ENCODE data around the gene ELP4.
"Not testable (repeated sequence)": the region's sequence is repeated elsewhere in the genome, so short reads cannot be mapped to it uniquely, and the experiment has no call there.

Gene ELP4

DNA sequence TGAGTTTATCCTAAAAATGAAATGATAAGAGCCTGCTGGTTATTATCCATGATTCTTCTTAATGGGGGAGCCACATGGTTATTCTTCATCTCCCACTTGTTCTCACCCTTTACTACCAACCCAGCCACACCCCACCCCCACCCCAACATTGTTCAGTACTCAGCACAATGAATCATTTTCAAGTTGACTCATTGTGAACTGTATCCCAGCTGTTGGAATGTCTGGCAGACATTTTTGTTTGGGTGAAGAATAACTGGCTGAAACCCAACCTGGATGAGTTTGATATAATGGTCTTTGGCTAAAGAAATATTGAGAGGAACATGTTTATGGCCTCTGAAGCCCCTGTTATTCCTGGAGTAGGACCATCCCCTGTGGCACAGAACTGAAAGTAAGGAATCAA, 136.2 kb downstream of the ELP4 start:
- DNase-seq (ENCODE audit: low spot score) = peak; percentile 44

DNA sequence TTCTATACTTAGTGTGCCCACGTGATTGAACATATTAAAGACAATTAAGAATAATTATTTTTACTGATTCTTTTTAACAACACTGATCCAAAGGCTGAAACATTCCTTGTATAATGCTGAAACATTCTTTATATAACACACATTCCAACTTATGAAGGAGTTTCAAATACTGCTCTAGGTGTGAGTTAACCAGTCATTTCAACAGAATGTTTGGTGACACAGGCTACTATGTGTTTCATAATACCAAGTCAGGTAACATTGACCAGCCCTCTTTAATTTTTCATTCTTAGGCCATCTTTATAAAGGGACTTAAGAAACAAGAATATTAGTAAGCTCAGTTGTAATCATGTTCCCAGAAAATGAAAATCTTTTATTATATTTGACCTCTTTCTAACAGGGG, 136.6 kb downstream of the ELP4 start:
- DNase-seq (ENCODE audit: low spot score) = no peak

DNA sequence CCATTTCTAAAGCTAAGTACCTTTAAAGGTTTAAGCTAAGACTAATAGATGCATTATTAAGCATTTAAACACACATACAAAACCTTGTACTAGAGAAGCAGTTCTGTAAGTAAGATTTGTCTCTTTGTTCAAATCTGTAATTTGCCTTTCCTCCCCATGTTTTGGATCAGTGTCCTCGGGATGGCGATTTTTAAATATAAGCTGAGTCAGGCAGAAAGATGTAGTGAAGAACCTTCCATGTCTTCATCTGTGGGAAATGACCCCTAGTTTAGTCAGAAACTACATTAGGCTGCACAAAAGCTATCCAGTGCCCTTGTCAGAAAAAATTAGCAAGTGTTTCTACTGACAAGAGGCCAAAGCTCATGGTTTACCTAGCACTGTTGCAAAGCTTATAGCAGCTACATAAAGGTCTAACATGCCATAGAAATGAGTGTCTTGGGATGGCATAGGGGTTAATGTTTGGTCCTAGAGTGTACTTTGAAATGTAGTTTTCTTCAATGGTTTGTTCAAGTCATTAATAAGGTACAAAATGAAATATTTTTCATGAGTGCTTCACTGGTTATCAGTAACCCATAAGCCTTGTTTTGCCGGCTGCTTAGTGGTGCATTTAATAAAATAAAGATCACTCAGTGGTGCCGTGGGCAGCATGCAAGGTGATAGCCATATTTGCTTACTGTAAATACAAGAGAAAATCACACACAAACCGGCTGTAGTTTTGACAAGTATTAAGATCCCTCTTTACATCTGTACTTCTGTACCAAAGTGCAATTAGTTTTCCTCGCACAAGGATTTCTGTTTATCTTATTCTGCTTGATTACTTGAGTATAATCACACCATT, 139.8 kb downstream of the ELP4 start:
- no peak for DNase-seq (ENCODE audit: low spot score)

DNA sequence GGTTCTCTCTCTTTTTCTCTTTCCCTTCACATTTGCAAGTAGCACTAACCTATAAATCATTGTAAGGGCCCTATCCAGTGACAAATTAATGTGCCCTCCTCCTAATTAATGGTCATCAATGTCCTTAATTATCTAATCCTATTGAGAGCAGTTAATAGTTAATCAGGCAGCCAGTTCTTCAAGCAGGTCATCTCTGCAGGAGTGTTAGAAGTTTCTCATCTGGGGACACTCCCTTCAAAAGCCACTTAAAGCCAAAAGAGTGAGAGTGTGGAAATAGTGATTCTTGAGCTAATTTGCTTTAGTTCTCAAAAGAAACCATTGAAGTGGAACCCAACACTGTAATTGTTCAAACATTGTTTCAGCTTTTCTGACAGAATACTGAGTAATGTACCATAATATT, 141.6 kb downstream of the ELP4 start:
- DNase-seq (ENCODE audit: low spot score) = no peak

DNA sequence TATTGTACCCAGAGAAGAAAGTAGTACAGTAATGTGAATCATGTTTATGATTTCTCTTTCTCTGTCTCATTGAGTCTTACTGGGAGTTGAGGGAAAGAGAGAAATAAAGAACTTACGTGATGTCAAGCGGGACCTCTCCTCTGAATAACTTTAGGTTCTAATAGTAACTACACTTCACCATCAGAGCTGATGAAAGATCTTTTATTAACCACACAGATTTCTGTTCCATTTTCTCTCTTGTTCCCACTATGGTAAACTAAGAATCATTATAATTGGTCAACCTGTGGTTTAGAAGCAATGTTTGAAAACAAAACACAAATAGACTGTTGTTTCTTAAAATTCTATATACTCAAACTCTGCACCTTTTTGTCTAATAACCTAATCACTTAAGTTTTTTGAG, 142.3 kb downstream of the ELP4 start:
- DNase-seq (ENCODE audit: low spot score) = no peak

DNA sequence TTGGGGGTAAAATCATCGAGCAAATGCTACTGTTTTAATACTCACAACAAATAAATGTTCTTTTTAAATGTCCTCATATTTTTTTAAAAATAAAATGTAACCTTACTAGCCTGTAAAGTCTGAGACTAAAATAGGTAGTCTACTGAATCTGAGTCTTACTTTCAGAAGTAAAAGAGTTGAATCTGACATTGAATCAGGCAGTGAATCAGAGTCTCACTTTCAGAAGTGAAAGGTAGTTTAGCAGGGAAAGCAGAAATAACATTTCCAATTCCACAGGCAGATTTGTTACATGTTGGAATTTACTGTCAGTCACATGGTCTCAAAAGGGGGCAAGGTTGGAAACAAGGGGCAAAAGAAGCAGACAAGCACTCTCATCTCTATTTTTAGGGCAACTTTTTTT, 143.0 kb downstream of the ELP4 start:
- DNase-seq (ENCODE audit: low spot score) = no peak

DNA sequence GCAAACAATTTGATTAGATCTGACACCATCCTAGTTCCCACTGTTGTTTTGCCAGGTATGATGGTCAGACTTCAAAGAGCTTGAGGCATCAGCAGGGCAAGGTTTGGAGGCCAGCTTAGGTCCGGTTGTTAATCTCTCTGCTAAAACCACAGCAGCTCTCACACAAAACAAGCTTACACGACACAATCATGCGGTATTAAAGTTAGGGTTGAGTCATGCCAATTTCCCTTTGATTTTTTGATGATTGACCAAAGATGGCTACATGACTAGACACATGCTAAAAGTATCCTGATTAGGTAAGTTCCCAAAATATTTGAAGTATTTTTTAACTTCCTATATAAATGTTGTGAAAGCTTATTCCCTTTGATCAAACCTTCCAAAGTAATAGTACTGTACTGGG, 145.9 kb downstream of the ELP4 start:
- DNase-seq (ENCODE audit: low spot score) = peak; percentile 98

DNA sequence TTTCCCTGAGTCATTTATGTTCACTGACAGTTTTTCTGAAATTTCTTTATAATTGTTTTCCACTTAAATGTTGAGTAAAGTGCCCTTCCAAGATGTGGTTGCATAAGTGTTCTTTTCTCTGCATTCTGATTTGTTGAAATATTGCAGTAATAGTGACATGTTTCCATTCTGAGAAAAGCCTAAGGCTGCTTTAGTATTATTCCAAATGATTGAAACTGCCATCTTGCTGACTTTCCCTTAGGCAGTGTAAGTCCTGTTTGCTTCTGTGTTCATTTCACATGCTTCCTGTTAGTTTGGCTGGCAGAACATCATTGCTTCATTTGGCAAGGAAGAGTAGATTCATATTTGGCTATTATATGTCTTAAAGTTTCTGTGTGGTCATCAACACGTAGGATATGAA, 146.5 kb downstream of the ELP4 start:
- DNase-seq (ENCODE audit: low spot score) = peak; percentile 54

DNA sequence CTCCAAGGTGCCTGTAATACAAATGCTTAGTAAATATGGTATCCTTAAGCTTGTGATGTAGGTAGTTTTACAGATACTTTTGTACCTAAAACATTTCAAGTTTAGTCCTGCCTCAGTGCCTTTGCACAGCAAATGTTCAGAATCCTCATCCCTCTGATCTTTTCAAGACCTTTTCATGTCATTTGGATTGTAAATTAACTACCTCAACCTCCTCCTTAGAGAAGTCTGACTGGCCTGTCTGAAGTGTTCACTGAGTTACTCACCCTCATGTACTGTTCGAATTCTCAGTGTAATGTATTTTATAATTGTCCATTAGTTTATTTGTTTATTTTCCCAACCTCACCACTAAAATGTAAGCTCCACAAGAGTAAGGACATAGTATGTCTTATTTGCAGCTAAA, 147.5 kb downstream of the ELP4 start:
- DNase-seq (ENCODE audit: low spot score) = no peak

DNA sequence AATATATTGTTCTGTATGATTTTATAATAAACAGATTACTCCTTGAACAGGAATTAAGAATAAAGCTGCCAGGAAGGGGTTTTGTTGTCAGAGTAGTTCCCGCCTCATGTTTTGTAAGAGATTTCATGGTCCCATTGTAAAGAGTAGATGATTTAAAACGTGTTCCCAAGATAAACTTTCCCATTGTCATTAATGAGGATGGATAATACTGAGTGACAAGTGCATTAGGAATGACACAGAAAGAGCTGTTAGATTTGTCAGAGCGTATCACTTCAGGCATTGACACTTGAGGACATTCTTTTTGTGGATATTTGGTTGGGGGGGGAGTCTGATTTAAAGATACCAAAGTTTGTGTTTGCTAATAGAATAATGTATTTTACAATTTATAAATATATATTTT, 154.6 kb downstream of the ELP4 start:
- DNase-seq (ENCODE audit: low spot score) = no peak

DNA sequence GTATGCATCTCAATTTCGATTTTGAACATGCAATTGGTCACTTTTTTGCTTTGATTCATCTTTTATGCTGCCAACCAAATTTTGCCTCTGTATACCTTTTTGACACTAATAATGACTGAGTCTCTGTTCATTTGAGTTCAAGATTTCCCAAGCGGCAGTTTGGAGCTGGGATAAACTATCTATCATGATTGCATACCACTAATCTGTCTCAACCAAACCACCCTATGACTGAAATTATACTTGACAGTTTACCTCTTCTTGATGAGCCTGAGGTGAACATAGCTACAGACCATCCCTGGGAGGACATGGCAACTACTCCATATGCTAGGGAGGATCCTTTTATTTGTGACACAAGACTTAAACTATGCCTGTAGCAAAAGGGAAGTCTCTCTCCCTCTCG, 155.4 kb downstream of the ELP4 start:
- DNase-seq (ENCODE audit: low spot score) = no peak

DNA sequence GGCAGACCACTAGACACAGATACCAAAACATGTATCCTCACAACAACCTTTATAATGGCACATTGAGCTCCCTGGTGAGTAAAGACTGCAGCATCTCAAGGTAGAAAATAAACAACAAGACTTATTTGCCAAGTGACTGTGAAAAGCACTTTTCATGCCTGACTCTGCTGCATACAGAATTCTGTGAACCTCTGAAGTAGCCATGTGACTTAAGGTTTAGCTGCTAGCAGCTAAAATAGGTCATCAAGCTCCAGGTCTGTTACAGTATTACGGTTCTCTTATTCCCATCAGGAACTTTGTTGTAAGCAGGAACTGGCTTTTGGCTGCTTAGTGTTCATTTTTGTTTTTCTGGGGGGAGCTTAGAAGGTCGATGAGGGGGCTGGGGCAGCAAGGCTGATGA, 162.1 kb downstream of the ELP4 start:
- no peak for DNase-seq (ENCODE audit: low spot score)

DNA sequence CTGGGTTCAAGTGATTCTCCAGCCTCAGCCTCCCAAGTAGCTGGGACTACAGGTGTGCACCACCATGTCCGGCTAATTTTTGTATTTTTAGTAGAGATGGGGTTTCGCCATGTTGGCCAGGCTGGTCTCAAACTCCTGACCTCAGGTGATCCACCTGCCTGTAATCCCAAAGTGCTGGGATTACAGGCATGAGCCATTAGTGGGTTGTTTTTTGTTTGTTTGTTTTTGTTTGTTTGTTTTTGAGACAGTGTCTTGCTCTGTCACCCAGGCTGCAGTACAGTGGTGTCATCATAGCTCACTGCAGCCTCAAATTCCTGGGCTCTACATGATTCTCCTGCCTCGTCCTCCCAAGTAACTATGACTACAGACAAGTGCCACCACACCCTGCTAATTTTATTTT, 163.5 kb downstream of the ELP4 start:
- not testable (repeated sequence) for DNase-seq (ENCODE audit: low spot score)

DNA sequence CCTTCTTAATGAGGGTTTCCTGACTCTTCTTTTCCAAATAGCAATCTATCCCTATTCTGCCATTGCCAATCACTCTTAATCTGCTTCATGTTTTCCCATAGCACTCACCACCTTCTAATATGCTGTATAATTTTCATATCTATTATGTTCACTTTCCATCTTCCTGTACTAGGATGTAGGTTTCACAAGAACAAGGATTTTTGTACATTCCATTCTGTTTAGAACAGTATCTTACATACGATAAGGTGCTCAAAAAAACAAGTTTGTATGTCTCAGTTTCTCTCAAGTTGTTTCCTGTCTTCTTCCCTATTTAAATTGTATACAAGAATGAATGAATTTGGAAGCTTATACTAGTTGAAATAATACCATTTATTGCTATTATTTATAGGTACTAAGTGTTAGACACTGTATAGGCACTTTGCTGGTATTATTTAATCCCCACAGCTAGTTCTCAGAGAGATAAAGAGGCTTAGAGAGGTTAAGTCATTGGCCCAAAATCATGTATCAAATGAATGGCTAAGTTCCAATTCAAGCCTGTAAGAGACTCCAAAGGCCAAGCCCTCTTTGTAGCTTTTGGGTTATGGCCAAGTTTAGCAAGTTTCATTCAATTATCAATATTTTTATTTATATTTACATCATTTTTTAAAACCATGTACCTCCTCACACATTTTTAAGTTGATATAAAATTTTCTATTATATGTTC, 166.9 kb downstream of the ELP4 start:
- no peak for DNase-seq (ENCODE audit: low spot score)

DNA sequence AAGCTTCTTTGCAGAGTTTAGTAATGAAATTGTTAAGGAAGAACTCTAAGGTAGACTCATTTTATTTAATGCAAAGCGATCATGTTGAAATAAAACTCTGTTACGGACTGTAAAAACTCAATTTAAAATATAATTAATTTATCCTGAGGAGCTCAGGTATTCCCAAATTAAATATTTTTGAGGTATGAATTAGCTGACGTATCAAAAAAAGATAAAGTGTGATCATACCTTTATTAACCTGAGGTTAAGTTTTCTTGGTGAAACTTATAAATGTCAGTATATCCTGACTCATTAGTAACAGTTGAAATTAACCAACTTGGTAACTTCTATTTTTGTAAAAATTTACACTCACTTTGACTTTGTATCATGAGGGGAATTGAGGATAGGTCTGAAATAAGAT, 171.2 kb downstream of the ELP4 start:
- DNase-seq (ENCODE audit: low spot score) = no peak

DNA sequence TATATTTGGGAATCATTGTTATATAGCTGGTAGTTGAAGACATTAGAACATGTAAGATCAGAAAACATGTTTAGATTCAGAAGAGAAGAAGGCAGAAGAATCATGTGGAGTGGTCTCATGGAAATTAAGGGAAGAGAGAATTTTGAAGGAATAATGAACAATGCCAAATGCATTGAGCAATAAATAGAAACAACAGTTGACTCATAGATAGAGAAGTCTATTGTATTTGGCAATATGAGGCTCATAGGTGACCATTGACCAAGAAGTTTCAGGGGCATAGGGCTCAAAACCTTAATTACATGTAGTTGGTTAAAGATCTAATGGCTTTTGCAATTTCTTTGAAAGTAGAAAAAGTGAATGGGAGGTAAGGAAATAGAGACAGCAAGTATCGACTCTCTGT, 177.7 kb downstream of the ELP4 start:
- DNase-seq (ENCODE audit: low spot score) = no peak

DNA sequence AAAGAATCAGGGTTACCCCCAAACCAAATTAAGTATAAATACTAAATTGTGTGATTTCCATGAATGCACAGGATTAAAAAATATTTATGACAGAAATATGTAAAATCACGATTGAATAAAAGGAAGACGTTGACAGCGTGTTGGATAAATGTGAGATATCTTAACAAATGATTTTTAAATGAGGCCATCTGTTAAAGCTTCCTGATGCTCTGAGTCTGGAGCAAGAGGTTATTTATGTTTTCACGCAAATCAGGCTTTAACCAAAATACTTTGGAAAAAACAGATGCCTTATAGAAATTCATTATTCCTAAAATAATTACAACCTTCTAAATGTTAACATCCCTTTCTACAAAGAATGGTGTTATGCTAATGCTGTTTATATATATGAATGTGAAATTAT, 178.3 kb downstream of the ELP4 start:
- DNase-seq (ENCODE audit: low spot score) = no peak

DNA sequence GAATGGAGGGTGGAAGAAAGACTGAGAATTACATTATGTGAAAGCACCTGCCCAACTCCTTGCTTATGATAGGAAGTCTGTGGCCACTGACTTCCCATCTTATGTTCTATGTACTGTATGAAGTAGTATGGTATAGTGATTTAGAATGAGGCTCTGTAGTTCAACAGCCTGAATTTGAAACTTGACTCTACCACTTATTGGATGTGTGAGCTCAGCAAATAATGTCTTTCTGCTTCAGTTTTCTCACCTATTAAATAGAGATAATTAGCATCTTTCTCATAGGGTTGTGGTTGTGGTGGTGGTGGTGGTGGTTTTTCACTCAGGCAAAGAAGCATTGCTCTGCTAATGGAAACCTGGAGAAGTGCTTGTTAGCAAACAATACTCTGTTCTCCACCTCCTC, 180.0 kb downstream of the ELP4 start:
- no peak for DNase-seq (ENCODE audit: low spot score)

DNA sequence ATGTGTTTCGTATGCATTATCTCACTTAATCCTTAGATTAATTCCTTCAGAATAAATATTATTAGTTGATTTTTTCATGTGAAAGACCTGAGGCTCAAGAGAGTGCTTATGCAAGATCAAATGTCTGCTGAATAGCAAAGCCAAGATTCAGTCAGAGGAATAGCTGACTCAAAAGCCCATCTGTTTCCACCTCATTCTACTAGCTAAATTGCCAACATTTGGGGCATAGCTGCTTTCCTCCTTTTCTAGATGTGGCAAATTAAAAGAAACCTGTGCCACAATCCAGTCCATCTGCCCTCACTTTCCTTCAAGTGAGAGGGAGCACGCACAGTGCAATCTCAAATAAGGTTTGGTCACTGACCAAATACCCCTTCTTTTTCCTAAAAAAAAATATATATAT, 180.5 kb downstream of the ELP4 start:
- DNase-seq (ENCODE audit: low spot score) = no peak

DNA sequence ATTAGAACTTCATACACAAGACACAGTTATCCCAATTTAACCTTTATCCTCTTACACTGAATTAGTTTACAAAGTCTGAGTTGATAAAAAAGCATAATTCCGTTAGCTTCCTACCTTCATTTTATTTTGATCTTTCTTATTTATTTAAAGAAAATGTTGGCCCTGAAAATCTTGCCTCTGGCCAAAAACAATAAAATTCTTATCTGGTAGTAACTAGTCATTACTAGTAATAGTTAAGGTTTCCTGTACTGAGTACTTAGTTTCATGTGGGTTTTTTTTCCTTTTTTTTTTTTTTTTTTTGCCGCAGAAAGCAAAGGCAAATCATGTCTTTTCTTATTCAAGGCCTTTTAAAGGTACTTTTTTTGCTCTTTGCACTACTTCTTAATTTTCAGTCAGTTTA, 180.9 kb downstream of the ELP4 start:
- DNase-seq (ENCODE audit: low spot score) = no peak

DNA sequence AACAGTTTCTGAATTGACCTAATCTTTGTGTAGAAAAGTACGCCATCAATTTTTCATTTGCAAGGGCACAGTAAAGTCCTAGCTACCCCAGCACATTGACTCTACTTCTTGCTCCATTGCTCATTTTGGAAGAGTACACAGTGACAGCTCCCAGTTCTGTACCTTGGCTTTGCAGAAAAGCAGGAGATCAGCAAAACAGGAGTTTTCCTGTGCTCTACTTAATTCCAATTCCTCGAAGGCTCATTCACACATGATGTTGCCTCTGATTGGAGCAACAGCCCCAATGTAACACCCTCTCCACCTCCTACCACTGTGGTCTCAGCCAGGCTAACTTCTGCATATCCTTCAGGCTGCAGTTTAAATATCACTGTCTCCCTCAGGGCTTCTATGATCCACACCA, 182.9 kb downstream of the ELP4 start:
- DNase-seq (ENCODE audit: low spot score) = no peak

DNA sequence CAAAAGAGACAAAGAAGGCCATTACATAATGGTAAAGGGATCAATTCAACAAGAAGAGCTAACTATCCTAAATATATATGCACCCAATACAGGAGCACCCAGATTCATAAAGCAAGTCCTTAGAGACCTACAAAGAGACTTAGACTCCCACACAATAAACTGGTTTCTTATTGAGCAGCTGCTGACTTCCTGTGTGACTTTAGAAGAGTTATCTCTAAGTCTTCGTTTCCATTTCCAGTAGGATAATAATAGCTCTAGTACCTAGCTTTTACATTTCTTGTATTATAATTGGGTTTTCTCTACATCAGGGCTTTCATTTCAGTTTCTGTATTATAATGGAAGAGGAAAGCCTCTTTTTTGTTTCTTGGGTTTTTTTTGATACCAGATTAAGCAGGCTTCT, 187.5 kb downstream of the ELP4 start:
- DNase-seq (ENCODE audit: low spot score) = not testable (repeated sequence)

DNA sequence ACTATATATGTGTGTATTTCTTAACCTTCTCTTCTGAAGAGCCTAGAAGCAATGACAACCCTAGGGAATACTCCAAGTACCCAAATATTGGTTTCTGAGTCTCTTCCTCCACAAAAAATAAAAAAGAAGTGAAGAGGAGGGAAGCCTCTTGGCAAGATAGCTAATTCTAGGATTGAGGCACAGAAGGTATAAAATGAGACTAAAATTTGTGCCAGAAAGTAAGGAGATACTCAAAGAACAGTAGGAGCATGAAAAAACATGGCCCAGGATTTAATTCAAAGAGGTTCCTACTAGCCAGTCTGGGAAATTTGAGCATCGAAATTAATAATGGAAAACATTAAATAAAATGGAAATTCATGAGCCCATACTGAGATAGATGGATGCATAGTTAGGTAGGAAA, 189.5 kb downstream of the ELP4 start:
- no peak for DNase-seq (ENCODE audit: low spot score)

DNA sequence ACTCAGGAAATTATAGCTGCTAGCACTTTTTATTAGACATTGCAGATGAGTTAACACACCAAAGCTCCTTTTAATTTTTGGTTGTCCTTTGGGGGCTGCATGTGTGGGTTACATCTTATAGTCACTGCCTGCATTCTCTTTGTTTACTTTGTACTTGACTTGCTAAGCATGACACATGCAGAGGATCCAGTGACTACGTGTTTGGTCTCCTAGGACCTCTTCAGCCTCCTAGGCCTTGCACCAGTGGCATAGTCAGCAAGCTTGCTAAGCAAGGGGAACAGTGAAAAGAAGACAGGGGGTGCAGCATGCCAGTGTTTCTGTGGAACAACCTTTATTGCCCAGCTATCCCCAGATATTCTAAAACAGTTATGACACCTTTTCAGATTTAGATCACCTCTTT, 193.4 kb downstream of the ELP4 start:
- DNase-seq (ENCODE audit: low spot score) = no peak
